H9 (cell line): ENCODE data around the gene GPR83. TPM values are rescaled to one million over a fixed set of nuclear protein-coding genes. Genes with fewer than 3 reads are reported as not detected.
A peak's percentile ranks its signal among the peaks of the same experiment; 100 is the strongest.

Experiments used
- DNase-seq: peaks from one replicate; pipeline ENCODE4 v3.0.0-alpha.2; 2017
- H2AFZ ChIP-seq: one replicate; pipeline ENCODE4 v1.6.1; 2013; ENCODE audit warnings: mild to moderate bottlenecking, low read length, control low read depth, moderate library complexity
- H2AK5ac ChIP-seq: 2 replicates; pipeline ENCODE4 v1.6.1; 2013; ENCODE audit warnings: low read length, control low read depth, mixed read lengths; ENCODE audit not compliant: insufficient read length
- H2BK120ac ChIP-seq: one replicate; pipeline ENCODE4 v1.6.1; 2013; ENCODE audit warnings: low read depth, mild to moderate bottlenecking, low read length, control low read depth, inconsistent platforms; ENCODE audit not compliant: poor library complexity, severe bottlenecking
- H2BK12ac ChIP-seq: 2 replicates; pipeline ENCODE4 v1.6.1; 2013; ENCODE audit warnings: low read length, control low read depth, mixed read lengths, low read depth; ENCODE audit not compliant: insufficient read length
- H2BK15ac ChIP-seq: 2 replicates; pipeline ENCODE4 v1.6.1; 2013; ENCODE audit warnings: low read depth, low read length, control low read depth
- H2BK20ac ChIP-seq: one replicate; pipeline ENCODE4 v1.6.1; 2013; ENCODE audit warnings: low read depth, mild to moderate bottlenecking, low read length, control low read depth, inconsistent platforms; ENCODE audit not compliant: poor library complexity, severe bottlenecking
- H2BK5ac ChIP-seq: 2 replicates; pipeline ENCODE4 v1.6.1; 2013; ENCODE audit warnings: low read length, control low read depth, mixed read lengths; ENCODE audit not compliant: insufficient read length
- H3K14ac ChIP-seq: 2 replicates; pipeline ENCODE4 v1.6.1; 2013; ENCODE audit warnings: low read length, control low read depth; ENCODE audit not compliant: insufficient read depth
- H3K18ac ChIP-seq: 2 replicates; pipeline ENCODE4 v1.6.1; 2013; ENCODE audit warnings: low read depth, mild to moderate bottlenecking, mixed read lengths, low read length, control low read depth; ENCODE audit not compliant: insufficient read length
- H3K23ac ChIP-seq: 2 replicates; pipeline ENCODE4 v1.6.1; 2013; ENCODE audit warnings: low read length, control low read depth, mixed read lengths, low read depth; ENCODE audit not compliant: insufficient read length
- H3K23me2 ChIP-seq: 2 replicates; pipeline ENCODE4 v1.6.1; 2013; ENCODE audit warnings: low read depth, mild to moderate bottlenecking, mixed read lengths, low read length, control low read depth; ENCODE audit not compliant: insufficient read length, poor library complexity, severe bottlenecking
- H3K27ac ChIP-seq: 2 replicates; pipeline ENCODE4 v1.5.1; 2013; ENCODE audit warnings: low read length, control low read depth, mixed read lengths, low read depth; ENCODE audit not compliant: insufficient read length
- H3K27me3 ChIP-seq: 2 replicates; pipeline ENCODE4 v1.6.1; 2013; ENCODE audit warnings: low read length, control low read depth, inconsistent platforms; ENCODE audit not compliant: insufficient read depth
- H3K4ac ChIP-seq: 2 replicates; pipeline ENCODE4 v1.6.1; 2013; ENCODE audit warnings: low read depth, mild to moderate bottlenecking, control low read depth, inconsistent platforms, low read length, moderate library complexity
- H3K4me1 ChIP-seq: 2 replicates; pipeline ENCODE4 v1.6.1; 2013; ENCODE audit warnings: low read length, control low read depth, inconsistent platforms; ENCODE audit not compliant: insufficient read depth
- H3K4me2 ChIP-seq: 2 replicates; pipeline ENCODE4 v1.6.1; 2013; ENCODE audit warnings: low read length, control low read depth, mixed read lengths; ENCODE audit not compliant: insufficient read length, insufficient read depth
- H3K56ac ChIP-seq: 2 replicates; pipeline ENCODE4 v1.6.1; 2013; ENCODE audit warnings: low read depth, mild to moderate bottlenecking, mixed read lengths, low read length, control low read depth; ENCODE audit not compliant: insufficient read length
- H3K79me1 ChIP-seq: 2 replicates; pipeline ENCODE4 v1.6.1; 2013; ENCODE audit warnings: low read depth, mild to moderate bottlenecking, moderate library complexity, low read length, control low read depth, inconsistent platforms; ENCODE audit not compliant: insufficient read depth, poor library complexity, severe bottlenecking
- H3K79me2 ChIP-seq: 2 replicates; pipeline ENCODE4 v1.6.1; 2013; ENCODE audit warnings: low read length, control low read depth, inconsistent platforms; ENCODE audit not compliant: insufficient read depth
- H3K9ac ChIP-seq: 2 replicates; pipeline ENCODE4 v1.6.1; 2013; ENCODE audit warnings: low read length, control low read depth, mixed read lengths; ENCODE audit not compliant: insufficient read length; ENCODE audit errors: extremely low read depth
- H3K9me3 ChIP-seq: one replicate; pipeline ENCODE4 v1.6.1; 2013; ENCODE audit warnings: low read depth, low read length, inconsistent platforms; ENCODE audit not compliant: control insufficient read depth
- H3T11ph ChIP-seq: one replicate; pipeline ENCODE4 v1.6.1; 2013; ENCODE audit warnings: mild to moderate bottlenecking, low read length, control low read depth, inconsistent platforms
- H4K20me1 ChIP-seq: one replicate; pipeline ENCODE4 v1.6.1; 2013; ENCODE audit not compliant: control insufficient read depth, insufficient read length, insufficient read depth
- H4K5ac ChIP-seq: 2 replicates; pipeline ENCODE4 v1.6.1; 2013; ENCODE audit warnings: low read depth, mild to moderate bottlenecking, mixed read lengths, low read length, control low read depth; ENCODE audit not compliant: insufficient read length
- H4K8ac ChIP-seq: replicated peaks from 2 replicates; pipeline ENCODE4 v1.6.1; 2013; ENCODE audit warnings: low read length, control low read depth, mixed read lengths, low read depth; ENCODE audit not compliant: insufficient read length
- H4K91ac ChIP-seq: 2 replicates; pipeline ENCODE4 v1.6.1; 2013; ENCODE audit warnings: low read depth, mild to moderate bottlenecking, moderate library complexity, mixed read lengths, low read length, control low read depth; ENCODE audit not compliant: insufficient read length
- H3K27ac Mint-ChIP-seq, 3 experiments: 2 replicates in 2 of 3; 3 replicates in 1 of 3; pipeline ENCODE4 v1.8.0; 2020 to 2021; ENCODE audit warnings: mixed read lengths in 3 of 3, mild to moderate bottlenecking in 1 of 3, moderate library complexity in 1 of 3
- H3K27me3 Mint-ChIP-seq: 2 replicates; pipeline ENCODE4 v1.8.0; 2021; ENCODE audit warnings: low read depth, mild to moderate bottlenecking, moderate library complexity, mixed read lengths
- H3K36me3 Mint-ChIP-seq, 3 experiments: 2 replicates in 2 of 3; 3 replicates in 1 of 3; pipeline ENCODE4 v1.8.0; 2020 to 2021; ENCODE audit warnings: low read depth in 3 of 3, mixed read lengths in 3 of 3; ENCODE audit not compliant: insufficient read depth in 1 of 3
- H3K4me1 Mint-ChIP-seq, 2 experiments: 2 replicates each; pipeline ENCODE4 v1.8.0; 2020; ENCODE audit warnings: mixed read lengths in 2 of 2
- H3K4me3 Mint-ChIP-seq, 2 experiments: 2 replicates in 1 of 2; 3 replicates in 1 of 2; pipeline ENCODE4 v1.8.0; 2020 to 2021; ENCODE audit warnings: mild to moderate bottlenecking in 2 of 2, mixed read lengths in 2 of 2, moderate library complexity in 1 of 2
- H3K9me3 Mint-ChIP-seq, 2 experiments: 2 replicates in 1 of 2; 3 replicates in 1 of 2; pipeline ENCODE4 v1.8.0; 2020; ENCODE audit warnings: mild to moderate bottlenecking in 2 of 2, mixed read lengths in 2 of 2, moderate library complexity in 1 of 2
- WGBS: extraction: QIAGEN DNeasy Blood & Tissue Kit; methylation state at CpG from one replicate; pipeline ENCODE4 v1.1.7; 2013; ENCODE audit warnings: missing lambda C conversion rate, low lambda C conversion rate, mixed read lengths; ENCODE audit not compliant: insufficient read length; ENCODE audit errors: extremely low coverage; 5-methylcytosine and 5-hydroxymethylcytosine counted together
- total RNA-seq: library from RNA; stranded (reverse); gene quantifications from 2 replicates; pipeline ENCODE4 v1.2.1, GENCODE V29; 2021
- TF ChIP-seq, protein P1 (sequence below): fragments of 200-600 bp; sonication (generic); conservative IDR thresholded peaks from 3 replicates; pipeline ENCODE4 v1.8.0; 2021; ENCODE audit warnings: antibody characterized with exemption, mild to moderate bottlenecking

GPR83 gene
- total RNA-seq, 1 experiment from 2014 or later = not detected

DNA sequence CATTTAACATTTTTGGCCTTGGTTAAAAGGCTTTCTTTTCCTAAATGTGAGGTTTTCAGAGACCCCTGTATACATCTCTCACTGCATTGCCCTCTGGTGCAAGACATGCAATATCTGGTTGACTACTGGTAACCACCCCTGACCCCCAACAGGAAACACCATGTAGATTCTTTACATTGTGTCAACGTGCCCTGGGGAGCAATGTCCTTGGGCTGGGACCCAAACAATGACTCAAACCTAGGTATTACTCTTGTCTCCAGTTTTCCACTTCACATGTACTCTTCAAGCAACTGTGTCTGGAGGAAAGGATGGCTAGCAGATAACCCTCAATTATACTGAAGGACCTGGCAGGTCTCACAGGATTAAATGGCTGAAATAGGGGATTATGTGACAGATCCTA, 1.1 kb upstream of the GPR83 start:
- no peak overlapping the region for H2BK15ac ChIP-seq
- H3K36me3 Mint-ChIP-seq = peaks cover 0 to 2% (median 2%) of the 10 kb centered on the region in 3 experiments; a peak in 2 of 7 replicates
- no peak overlapping the region for H4K8ac ChIP-seq
- no peak for DNase-seq
- H2BK20ac ChIP-seq = no peak overlapping the region
- peaks cover 0 to 1% of the 10 kb centered on the region in 2 experiments; a peak in 1 of 5 replicates for H3K9me3 Mint-ChIP-seq
- H3K9ac ChIP-seq = no peak overlapping the region
- H3K27ac ChIP-seq = no peak overlapping the region
- H2AK5ac ChIP-seq = no peak overlapping the region
- H2BK120ac ChIP-seq = no peak overlapping the region
- H3K4me2 ChIP-seq = no peak overlapping the region
- H3K27me3 ChIP-seq = peaks cover 23% of the 10 kb centered on the region; the same call in 1 of the 2 replicates
- no peak overlapping the region for H3T11ph ChIP-seq
- H3K4ac ChIP-seq = no peak overlapping the region
- H3K4me1 Mint-ChIP-seq = peaks cover 14 to 17% of the 10 kb centered on the region in 2 experiments
- no peak overlapping the region for H3K27ac Mint-ChIP-seq
- H3K23ac ChIP-seq = no peak overlapping the region
- H2BK12ac ChIP-seq = no peak overlapping the region
- H2BK5ac ChIP-seq = no peak overlapping the region
- H4K5ac ChIP-seq = no peak overlapping the region
- no peaks in the 10 kb centered on the region for H3K79me1 ChIP-seq
- no peak overlapping the region for H3K18ac ChIP-seq
- H3K4me3 Mint-ChIP-seq = peak overlapping the region in 1 of 2 experiments; percentile 61; a peak in 1 of 5 replicates
- no peaks in the 10 kb centered on the region for H3K4me1 ChIP-seq
- no peak overlapping the region for H2AFZ ChIP-seq
- H3K27me3 Mint-ChIP-seq = peaks cover 62% of the 10 kb centered on the region
- no CpG with 5 or more reads among the region's 1 CpG for WGBS
- H4K20me1 ChIP-seq = no peaks in the 10 kb centered on the region
- H4K91ac ChIP-seq = no peak overlapping the region
- H3K9me3 ChIP-seq = no peaks in the 10 kb centered on the region
- H3K79me2 ChIP-seq = no peaks in the 10 kb centered on the region
- no peaks in the 10 kb centered on the region for H3K23me2 ChIP-seq
- H3K56ac ChIP-seq = no peak overlapping the region
- TF ChIP-seq, protein P1, sequence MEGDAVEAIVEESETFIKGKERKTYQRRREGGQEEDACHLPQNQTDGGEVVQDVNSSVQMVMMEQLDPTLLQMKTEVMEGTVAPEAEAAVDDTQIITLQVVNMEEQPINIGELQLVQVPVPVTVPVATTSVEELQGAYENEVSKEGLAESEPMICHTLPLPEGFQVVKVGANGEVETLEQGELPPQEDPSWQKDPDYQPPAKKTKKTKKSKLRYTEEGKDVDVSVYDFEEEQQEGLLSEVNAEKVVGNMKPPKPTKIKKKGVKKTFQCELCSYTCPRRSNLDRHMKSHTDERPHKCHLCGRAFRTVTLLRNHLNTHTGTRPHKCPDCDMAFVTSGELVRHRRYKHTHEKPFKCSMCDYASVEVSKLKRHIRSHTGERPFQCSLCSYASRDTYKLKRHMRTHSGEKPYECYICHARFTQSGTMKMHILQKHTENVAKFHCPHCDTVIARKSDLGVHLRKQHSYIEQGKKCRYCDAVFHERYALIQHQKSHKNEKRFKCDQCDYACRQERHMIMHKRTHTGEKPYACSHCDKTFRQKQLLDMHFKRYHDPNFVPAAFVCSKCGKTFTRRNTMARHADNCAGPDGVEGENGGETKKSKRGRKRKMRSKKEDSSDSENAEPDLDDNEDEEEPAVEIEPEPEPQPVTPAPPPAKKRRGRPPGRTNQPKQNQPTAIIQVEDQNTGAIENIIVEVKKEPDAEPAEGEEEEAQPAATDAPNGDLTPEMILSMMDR = no peak
- no peak overlapping the region for H3K14ac ChIP-seq
